HepG2 (cell line): ENCODE data around the gene WFDC12. TPM values are rescaled to one million over a fixed set of nuclear protein-coding genes. Genes with fewer than 3 reads are reported as not detected.

Experiments
- ATAC-seq: fragments of 200-7000 bp; cut with Tn5 transposase; 3 replicates; pipeline ENCODE4 v1.9.1; 2020; ENCODE audit warnings: mild to moderate bottlenecking, moderate library complexity
- BruUV-seq: library from RNA; stranded (reverse); fragments of 400-500 nt; replicated peaks from 2 replicates; lab custom pipeline; 2021; lab: Mats Ljungman, UMichigan
- CTCF ChIA-PET: fragments of 300-600 bp; formaldehyde crosslinking; extraction: SDS; loops from one replicate; lab custom pipeline; 2021; ENCODE audit warnings: low total read pairs, inconsistent platforms, low intra/inter-chr PET ratio; lab: Yijun Ruan, JAX
- POLR2A ChIA-PET: fragments of 350-600 bp; sonication (Branson Sonifier 250); formaldehyde crosslinking; loops from one replicate; lab custom pipeline; 2020; ENCODE audit warnings: antibody characterized with exemption, inconsistent platforms; lab: Yijun Ruan, JAX
- DNase-seq: peaks from one replicate; pipeline ENCODE4 v3.0.0-alpha.2; 2015; ENCODE audit warnings: low spot score
- FAIRE-seq: peaks from 3 replicates; lab custom pipeline; 2011; peaks lifted over from hg19 to GRCh38; lab: Jason Lieb, UNC
- H2AFZ ChIP-seq: one replicate; pipeline ENCODE4 v1.6.1; 2011; ENCODE audit warnings: low read length, inconsistent platforms
- H3K27ac ChIP-seq: fragments of 300-600 bp; 3 replicates; pipeline ENCODE4 v1.8.0; 2011; ENCODE audit warnings: mixed run types, mild to moderate bottlenecking, mixed read lengths, low read length, inconsistent platforms; ENCODE audit not compliant: insufficient read depth; ENCODE audit errors: extremely low read length
- H3K27me3 ChIP-seq, 2 experiments: fragments of 200-600 bp in 1 of 2; 2 replicates in 1 of 2; 3 replicates in 1 of 2; pipeline versions ENCODE4 v1.6.0 to v1.8.0; 2011; ENCODE audit warnings: low read length in 2 of 2, mild to moderate bottlenecking in 2 of 2, moderate library complexity in 2 of 2, inconsistent platforms in 1 of 2; ENCODE audit not compliant: insufficient read depth in 2 of 2, control insufficient read depth in 1 of 2
- H3K36me3 ChIP-seq, 2 experiments: fragments of 200-600 bp in 1 of 2; replicated peaks in 1 of 2; 2 replicates in 1 of 2; 3 replicates in 1 of 2; pipeline versions ENCODE4 v1.5.1 to v1.8.0; 2011; ENCODE audit warnings: low read length in 2 of 2, inconsistent platforms in 1 of 2; ENCODE audit not compliant: insufficient read depth in 2 of 2, control insufficient read depth in 1 of 2
- H3K4me1 ChIP-seq: 2 replicates; pipeline ENCODE4 v1.5.1; 2012; ENCODE audit warnings: low read length, inconsistent platforms; ENCODE audit not compliant: insufficient read depth
- H3K4me2 ChIP-seq: 2 replicates; pipeline ENCODE4 v1.6.0; 2011; ENCODE audit warnings: low read depth, low read length, inconsistent platforms
- H3K4me3 ChIP-seq, 3 experiments: fragments of 200-600 bp in 1 of 3; sonication (generic), shearing (Covaris generic) in 1 of 3; replicated peaks in 1 of 3; 2 replicates each; pipeline ENCODE4 v1.5.1; 2011 to 2016; ENCODE audit warnings: low read length in 3 of 3, inconsistent platforms in 2 of 3, low read depth in 2 of 3, mild to moderate bottlenecking in 2 of 3, control low read depth in 1 of 3, mixed read lengths in 1 of 3; ENCODE audit not compliant: insufficient read depth in 1 of 3
- H3K79me2 ChIP-seq: one replicate; pipeline ENCODE4 v1.6.1; 2011; ENCODE audit warnings: low read length, inconsistent platforms; ENCODE audit not compliant: insufficient read depth
- H3K9ac ChIP-seq: 2 replicates; pipeline ENCODE4 v1.6.0; 2011; ENCODE audit warnings: mild to moderate bottlenecking, low read depth, low read length, inconsistent platforms; ENCODE audit not compliant: insufficient read depth
- H3K9me3 ChIP-seq: 2 replicates; pipeline ENCODE4 v1.5.1; 2012; ENCODE audit warnings: mild to moderate bottlenecking, low read length
- H4K20me1 ChIP-seq: 2 replicates; pipeline ENCODE4 v1.6.0; 2011; ENCODE audit warnings: inconsistent platforms, mild to moderate bottlenecking, low read length, moderate library complexity; ENCODE audit not compliant: insufficient read depth
- ARNT2 ChIP-seq: sonication (generic); formaldehyde crosslinking; IDR thresholded peaks from 2 replicates; pipeline ENCODE4 v1.8.0; 2022; ENCODE audit warnings: mild to moderate bottlenecking, low read depth, missing genetic modification reagents, moderate library complexity
- HOXA9 ChIP-seq: sonication (generic); formaldehyde crosslinking; IDR thresholded peaks from 2 replicates; pipeline ENCODE4 v1.8.1; 2022; ENCODE audit warnings: missing genetic modification reagents, mild to moderate bottlenecking, moderate library complexity, borderline replicate concordance
- IRX3 ChIP-seq: sonication (generic); formaldehyde crosslinking; IDR thresholded peaks from 2 replicates; pipeline ENCODE4 v1.8.1; 2023; ENCODE audit warnings: mild to moderate bottlenecking, low read depth, missing genetic modification reagents, borderline replicate concordance
- POGZ ChIP-seq: sonication (generic); formaldehyde crosslinking; IDR thresholded peaks from 2 replicates; pipeline ENCODE4 v1.4.0; 2020; ENCODE audit warnings: mild to moderate bottlenecking, missing genetic modification reagents
- RAD51 ChIP-seq: fragments of 450-650 bp; IDR thresholded peaks from 2 replicates; pipeline ENCODE4 v1.6.1; 2016; ENCODE audit warnings: borderline replicate concordance
- SSRP1 ChIP-seq: IDR thresholded peaks from 2 replicates; pipeline ENCODE4 v1.6.1; 2016; ENCODE audit warnings: control low read depth
- ZFX ChIP-seq: sonication (generic); formaldehyde crosslinking; IDR thresholded peaks from 2 replicates; pipeline ENCODE4 v1.4.0; 2020; ENCODE audit warnings: mild to moderate bottlenecking, low read depth, missing genetic modification reagents, moderate library complexity
- ZMYM3 ChIP-seq: sonication (generic); formaldehyde crosslinking; IDR thresholded peaks from 2 replicates; pipeline ENCODE4 v1.5.1; 2020; ENCODE audit warnings: mild to moderate bottlenecking, missing genetic modification reagents
- ZNF292 ChIP-seq: sonication (generic); formaldehyde crosslinking; IDR thresholded peaks from 2 replicates; pipeline ENCODE4 v1.8.1; 2022; ENCODE audit warnings: mild to moderate bottlenecking, low read depth, missing genetic modification reagents, borderline replicate concordance
- WGBS: methylation state at CpG from one replicate; pipeline ENCODE4 v1.1.6; 2017; ENCODE audit warnings: low lambda C conversion rate; 5-methylcytosine and 5-hydroxymethylcytosine counted together
- in situ Hi-C: cut with HindIII; loops from 2 replicates; pipeline ENCODE4 v1.10.0; 2017; ENCODE audit warnings: low pct_unique_long_range_greater_than_20kb; ENCODE audit not compliant: extremely low pct_ligation_motif_present
- intact Hi-C: fragments of 100-400 bp; cut with micrococcal nuclease; formaldehyde crosslinking; loops from one replicate; pipeline ENCODE4 v1.10.0; 2022; ENCODE audit not compliant: unreplicated experiment
- polyA plus RNA-seq, 8 experiments: library from polyadenylated mRNA; depleted of rRNA in 3 of 8; stranded (reverse) in 7 of 8; unstranded in 1 of 8; fragments of >200 nt; fragmentation: Illumina TruSeq in 4 of 8; extraction: Trizol in 4 of 8; gene quantifications; 2 replicates each; pipeline versions ENCODE4 v1.2.1 to v1.2.3, GENCODE V29; 2011 to 2016; ENCODE audit warnings: low read depth in 4 of 8, missing spikeins in 1 of 8, mixed read lengths in 1 of 8; ENCODE audit not compliant: insufficient read depth in 1 of 8
- total RNA-seq, 5 experiments: library from RNA; depleted of rRNA; stranded (reverse); fragments of >200 nt; fragmentation: Illumina TruSeq; extraction: Trizol; gene quantifications; 2 replicates each; pipeline ENCODE4 v1.2.3, GENCODE V29; 2016; ENCODE audit warnings: low read depth in 1 of 5
- TF ChIP-seq, protein P1 (sequence below): sonication (generic); formaldehyde crosslinking; IDR thresholded peaks from 2 replicates; pipeline ENCODE4 v1.5.0; 2020; ENCODE audit warnings: mild to moderate bottlenecking, missing genetic modification reagents
- TF ChIP-seq, protein P2 (sequence below): sonication (generic); formaldehyde crosslinking; conservative IDR thresholded peaks from 2 replicates; pipeline ENCODE4 v1.8.1; 2023; ENCODE audit warnings: missing genetic modification reagents
- TF ChIP-seq, protein P3 (sequence below), 2 experiments: sonication (generic) in 1 of 2; formaldehyde crosslinking in 1 of 2; IDR thresholded peaks; 2 replicates each; pipeline versions ENCODE4 v1.5.1 to v1.6.1; 2011 to 2020; ENCODE audit warnings: borderline replicate concordance in 1 of 2, low read depth in 1 of 2, low read length in 1 of 2, mild to moderate bottlenecking in 1 of 2, missing genetic modification reagents in 1 of 2, moderate library complexity in 1 of 2
- TF ChIP-seq, protein P4 (sequence below): sonication (generic); formaldehyde crosslinking; IDR thresholded peaks from 2 replicates; pipeline ENCODE4 v1.5.1; 2020; ENCODE audit warnings: mild to moderate bottlenecking, moderate library complexity, missing genetic modification reagents

WFDC12 gene
- total and polyA plus RNA-seq, 2 of the 13 experiments (the other 11 are each of a cell fraction or from before 2014, with no cell fraction given) = not detected

DNA sequence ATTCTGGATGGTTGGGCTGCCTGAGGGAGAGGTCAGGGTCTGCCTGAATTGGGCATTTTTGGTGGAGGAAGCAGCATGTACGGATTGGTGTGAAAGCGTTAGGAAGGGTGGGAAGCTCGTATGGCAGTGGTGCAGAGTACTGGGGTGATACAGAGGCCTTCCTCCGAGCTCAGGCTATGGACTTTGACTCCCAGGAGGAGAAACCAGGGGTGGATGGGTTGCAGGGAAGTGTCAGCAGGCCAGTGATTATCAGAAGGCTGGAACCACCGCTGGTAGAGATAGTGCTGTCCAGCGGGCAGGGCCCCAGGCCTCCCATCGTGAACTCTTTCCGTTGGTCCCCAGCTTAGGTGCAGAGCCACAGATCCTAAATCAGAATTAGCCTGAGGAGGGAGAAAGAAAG lies 14.6 kb downstream of the WFDC12 start (continued):
- TF ChIP-seq, protein P1, sequence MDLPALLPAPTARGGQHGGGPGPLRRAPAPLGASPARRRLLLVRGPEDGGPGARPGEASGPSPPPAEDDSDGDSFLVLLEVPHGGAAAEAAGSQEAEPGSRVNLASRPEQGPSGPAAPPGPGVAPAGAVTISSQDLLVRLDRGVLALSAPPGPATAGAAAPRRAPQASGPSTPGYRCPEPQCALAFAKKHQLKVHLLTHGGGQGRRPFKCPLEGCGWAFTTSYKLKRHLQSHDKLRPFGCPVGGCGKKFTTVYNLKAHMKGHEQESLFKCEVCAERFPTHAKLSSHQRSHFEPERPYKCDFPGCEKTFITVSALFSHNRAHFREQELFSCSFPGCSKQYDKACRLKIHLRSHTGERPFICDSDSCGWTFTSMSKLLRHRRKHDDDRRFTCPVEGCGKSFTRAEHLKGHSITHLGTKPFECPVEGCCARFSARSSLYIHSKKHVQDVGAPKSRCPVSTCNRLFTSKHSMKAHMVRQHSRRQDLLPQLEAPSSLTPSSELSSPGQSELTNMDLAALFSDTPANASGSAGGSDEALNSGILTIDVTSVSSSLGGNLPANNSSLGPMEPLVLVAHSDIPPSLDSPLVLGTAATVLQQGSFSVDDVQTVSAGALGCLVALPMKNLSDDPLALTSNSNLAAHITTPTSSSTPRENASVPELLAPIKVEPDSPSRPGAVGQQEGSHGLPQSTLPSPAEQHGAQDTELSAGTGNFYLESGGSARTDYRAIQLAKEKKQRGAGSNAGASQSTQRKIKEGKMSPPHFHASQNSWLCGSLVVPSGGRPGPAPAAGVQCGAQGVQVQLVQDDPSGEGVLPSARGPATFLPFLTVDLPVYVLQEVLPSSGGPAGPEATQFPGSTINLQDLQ (CRISPR knock-in tag) = no peak
- TF ChIP-seq, protein P2, sequence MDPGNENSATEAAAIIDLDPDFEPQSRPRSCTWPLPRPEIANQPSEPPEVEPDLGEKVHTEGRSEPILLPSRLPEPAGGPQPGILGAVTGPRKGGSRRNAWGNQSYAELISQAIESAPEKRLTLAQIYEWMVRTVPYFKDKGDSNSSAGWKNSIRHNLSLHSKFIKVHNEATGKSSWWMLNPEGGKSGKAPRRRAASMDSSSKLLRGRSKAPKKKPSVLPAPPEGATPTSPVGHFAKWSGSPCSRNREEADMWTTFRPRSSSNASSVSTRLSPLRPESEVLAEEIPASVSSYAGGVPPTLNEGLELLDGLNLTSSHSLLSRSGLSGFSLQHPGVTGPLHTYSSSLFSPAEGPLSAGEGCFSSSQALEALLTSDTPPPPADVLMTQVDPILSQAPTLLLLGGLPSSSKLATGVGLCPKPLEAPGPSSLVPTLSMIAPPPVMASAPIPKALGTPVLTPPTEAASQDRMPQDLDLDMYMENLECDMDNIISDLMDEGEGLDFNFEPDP (CRISPR knock-in tag) = no peak
- TF ChIP-seq ZFX (CRISPR knock-in tag) (peak; percentile 30; the same call in 1 of the 2 replicates), SSRP1 (CRISPR knock-in tag) (no peak), ZNF292 (CRISPR knock-in tag) (peak; percentile 49; the same call in 1 of the 2 replicates), ZMYM3 (CRISPR knock-in tag) (0 out of 2 replicates have a peak, but pooled peaks have one; percentile 29), POGZ (0 out of 2 replicates have a peak, but pooled peaks have one; percentile 10), ARNT2 (CRISPR knock-in tag) (no peak)

DNA sequence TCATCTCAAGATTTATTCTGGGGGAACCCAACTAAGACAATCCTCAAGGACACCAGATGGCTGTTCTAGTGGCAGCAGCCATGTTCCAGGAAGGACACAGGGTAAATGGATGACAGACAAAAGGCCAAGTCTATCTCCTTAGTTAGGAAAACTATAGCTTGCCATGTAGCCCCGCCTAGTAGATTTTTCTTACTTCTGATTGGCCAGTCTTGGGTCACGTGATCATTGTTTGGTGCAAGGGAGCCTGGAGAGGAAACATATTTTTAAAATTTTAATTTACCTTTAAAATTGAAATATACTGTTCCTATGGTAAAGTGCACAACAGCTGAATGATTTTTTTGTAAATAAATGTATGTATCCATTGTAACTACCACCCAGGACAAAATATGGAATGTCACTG lies 18.9 kb downstream of the WFDC12 start:
- in situ Hi-C loops = no loop called here
- H3K36me3 ChIP-seq = no peaks in the 10 kb centered on the region
- H3K4me3 ChIP-seq = no peak overlapping the region
- CTCF ChIA-PET = no interaction called here
- H3K9ac ChIP-seq = no peak overlapping the region
- H3K27me3 ChIP-seq = peaks cover 1 to 22% of the 10 kb centered on the region in 2 experiments; a peak in 4 of 5 replicates
- POLR2A ChIA-PET = no interaction called here
- DNase-seq (no peak), ATAC-seq (no peak), FAIRE-seq (no peak)
- WGBS = 4% methylated on average over 2 of the region's 2 CpGs
- H3K9me3 ChIP-seq = no peaks in the 10 kb centered on the region
- no peak overlapping the region for H3K27ac ChIP-seq
- H3K79me2 ChIP-seq = no peaks in the 10 kb centered on the region
- intact Hi-C loops = no loop called here
- H4K20me1 ChIP-seq = no peaks in the 10 kb centered on the region
- H3K4me2 ChIP-seq = no peak overlapping the region
- TF ChIP-seq, protein P3, sequence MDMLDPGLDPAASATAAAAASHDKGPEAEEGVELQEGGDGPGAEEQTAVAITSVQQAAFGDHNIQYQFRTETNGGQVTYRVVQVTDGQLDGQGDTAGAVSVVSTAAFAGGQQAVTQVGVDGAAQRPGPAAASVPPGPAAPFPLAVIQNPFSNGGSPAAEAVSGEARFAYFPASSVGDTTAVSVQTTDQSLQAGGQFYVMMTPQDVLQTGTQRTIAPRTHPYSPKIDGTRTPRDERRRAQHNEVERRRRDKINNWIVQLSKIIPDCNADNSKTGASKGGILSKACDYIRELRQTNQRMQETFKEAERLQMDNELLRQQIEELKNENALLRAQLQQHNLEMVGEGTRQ (IDR thresholded peaks at IDR 0.05; ENCODE audit: low read depth, low read length) = peak; percentile 73
- TF ChIP-seq, protein P3 (CRISPR knock-in tag; IDR thresholded peaks at IDR 0.05; ENCODE audit: borderline replicate concordance) = no peak
- TF ChIP-seq, protein P4, sequence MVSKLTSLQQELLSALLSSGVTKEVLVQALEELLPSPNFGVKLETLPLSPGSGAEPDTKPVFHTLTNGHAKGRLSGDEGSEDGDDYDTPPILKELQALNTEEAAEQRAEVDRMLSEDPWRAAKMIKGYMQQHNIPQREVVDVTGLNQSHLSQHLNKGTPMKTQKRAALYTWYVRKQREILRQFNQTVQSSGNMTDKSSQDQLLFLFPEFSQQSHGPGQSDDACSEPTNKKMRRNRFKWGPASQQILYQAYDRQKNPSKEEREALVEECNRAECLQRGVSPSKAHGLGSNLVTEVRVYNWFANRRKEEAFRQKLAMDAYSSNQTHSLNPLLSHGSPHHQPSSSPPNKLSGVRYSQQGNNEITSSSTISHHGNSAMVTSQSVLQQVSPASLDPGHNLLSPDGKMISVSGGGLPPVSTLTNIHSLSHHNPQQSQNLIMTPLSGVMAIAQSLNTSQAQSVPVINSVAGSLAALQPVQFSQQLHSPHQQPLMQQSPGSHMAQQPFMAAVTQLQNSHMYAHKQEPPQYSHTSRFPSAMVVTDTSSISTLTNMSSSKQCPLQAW (CRISPR knock-in tag) = no peak
- TF ChIP-seq HOXA9 = no peak
- TF ChIP-seq RAD51 = peak; percentile 93
- TF ChIP-seq IRX3 (CRISPR knock-in tag) = no peak
- no peak overlapping the region for H2AFZ ChIP-seq
- H3K4me1 ChIP-seq = peaks cover 21% of the 10 kb centered on the region
- BruUV-seq = no TSS peak
